SU-DHL-6 (cell line): Measurements from ENCODE around the gene ISM1.

Experiments
- H2AFZ ChIP-seq: fragments of 200-600 bp; sonication (generic); 2 replicates; pipeline ENCODE4 v1.6.1; 2014; ENCODE audit warnings: low read depth, mild to moderate bottlenecking, moderate library complexity, mixed read lengths, antibody characterized with exemption, low read length; ENCODE audit not compliant: severe bottlenecking
- H3F3A ChIP-seq: fragments of 200-600 bp; shearing (Covaris generic); 2 replicates; pipeline ENCODE4 v1.6.0; 2016; ENCODE audit warnings: antibody characterized with exemption, mild to moderate bottlenecking; ENCODE audit not compliant: insufficient read depth
- H3K27ac ChIP-seq: fragments of 200-600 bp; sonication (generic); 2 replicates; pipeline ENCODE4 v1.5.1; 2016; ENCODE audit warnings: low read depth, mild to moderate bottlenecking, low read length, moderate library complexity, mixed read lengths
- H3K27me3 ChIP-seq: fragments of 200-600 bp; sonication (generic), shearing (Covaris generic); 2 replicates; pipeline ENCODE4 v1.6.0; 2014; ENCODE audit warnings: mild to moderate bottlenecking, low read length
- H3K36me3 ChIP-seq: fragments of 200-600 bp; sonication (generic); 2 replicates; pipeline ENCODE4 v1.6.1; 2014; ENCODE audit warnings: mild to moderate bottlenecking, low read length, mixed read lengths
- H3K4me2 ChIP-seq: fragments of 300-600, 200-600 bp; shearing (Covaris generic), sonication (generic); 2 replicates; pipeline ENCODE4 v1.6.0; 2014; ENCODE audit warnings: low read length, low read depth, mild to moderate bottlenecking; ENCODE audit not compliant: poor library complexity, severe bottlenecking
- H3K4me3 ChIP-seq: fragments of 200-600 bp; sonication (generic); 2 replicates; pipeline ENCODE4 v1.5.1; 2014; ENCODE audit warnings: antibody characterized with exemption, low read length, mild to moderate bottlenecking, mixed read lengths; ENCODE audit not compliant: insufficient read depth, poor library complexity, severe bottlenecking
- H3K79me2 ChIP-seq: fragments of 200-600 bp; sonication (generic); 2 replicates; pipeline ENCODE4 v1.6.1; 2014; ENCODE audit warnings: mild to moderate bottlenecking, low read length, moderate library complexity; ENCODE audit not compliant: insufficient read depth
- H3K9ac ChIP-seq: fragments of 200-600 bp; sonication (generic); 2 replicates; pipeline ENCODE4 v1.7.0; 2014; ENCODE audit warnings: mild to moderate bottlenecking, low read length
- H3K9me2 ChIP-seq: fragments of 200-600 bp; sonication (generic); replicated peaks from 2 replicates; pipeline ENCODE4 v1.6.1; 2014; ENCODE audit warnings: low read length; ENCODE audit not compliant: insufficient read depth
- H3K9me3 ChIP-seq: fragments of 200-600 bp; sonication (generic); 2 replicates; pipeline ENCODE4 v1.6.1; 2014; ENCODE audit warnings: low read length, mixed read lengths; ENCODE audit not compliant: insufficient read depth
- H4K20me1 ChIP-seq: fragments of 200-600 bp; sonication (generic); 2 replicates; pipeline ENCODE4 v1.6.1; 2014; ENCODE audit warnings: low read depth, mild to moderate bottlenecking, antibody characterized with exemption, low read length, moderate library complexity, mixed read lengths
- EZH2phosphoT487 ChIP-seq: fragments of 200-600 bp; sonication (generic), shearing (Covaris generic); conservative IDR thresholded peaks from 2 replicates; pipeline ENCODE4 v1.6.1; 2018; ENCODE audit warnings: mild to moderate bottlenecking, antibody characterized with exemption, low read length, moderate library complexity, mixed read lengths
- TF ChIP-seq, protein P1 (sequence below): fragments of 200-600 bp; sonication (generic); IDR thresholded peaks from one replicate; pipeline ENCODE4 v1.5.1; 2017; ENCODE audit warnings: antibody characterized with exemption, mild to moderate bottlenecking, low read length, moderate library complexity; ENCODE audit not compliant: insufficient read depth, poor library complexity, severe bottlenecking

Gene ISM1

DNA sequence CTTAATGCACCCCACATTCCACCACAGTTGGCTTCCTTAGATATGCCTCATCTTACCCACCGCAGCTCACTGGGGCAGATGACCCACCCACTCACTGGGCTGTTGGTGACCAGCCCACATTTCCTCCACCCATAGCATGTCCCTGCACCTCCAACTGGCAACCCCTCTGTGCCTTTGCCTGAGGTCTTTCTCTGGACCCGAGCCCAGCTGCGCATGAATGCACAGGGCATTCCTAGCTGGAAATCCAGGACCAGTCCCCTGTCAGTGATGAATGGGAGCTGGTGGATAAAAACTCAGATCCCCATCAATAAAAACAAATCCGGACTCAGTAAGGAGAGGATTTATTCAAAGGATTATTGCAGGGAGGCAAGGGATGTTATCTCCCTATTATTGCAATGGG lies 75.0 kb downstream of the ISM1 start:
- H4K20me1 ChIP-seq, result no peaks in the 10 kb centered on the region
- H3K9me3 ChIP-seq, result no peaks in the 10 kb centered on the region
- no peak overlapping the region for H2AFZ ChIP-seq
- H3K4me2 ChIP-seq, result no peak overlapping the region
- no peak for TF ChIP-seq EZH2phosphoT487
- TF ChIP-seq, protein P1, sequence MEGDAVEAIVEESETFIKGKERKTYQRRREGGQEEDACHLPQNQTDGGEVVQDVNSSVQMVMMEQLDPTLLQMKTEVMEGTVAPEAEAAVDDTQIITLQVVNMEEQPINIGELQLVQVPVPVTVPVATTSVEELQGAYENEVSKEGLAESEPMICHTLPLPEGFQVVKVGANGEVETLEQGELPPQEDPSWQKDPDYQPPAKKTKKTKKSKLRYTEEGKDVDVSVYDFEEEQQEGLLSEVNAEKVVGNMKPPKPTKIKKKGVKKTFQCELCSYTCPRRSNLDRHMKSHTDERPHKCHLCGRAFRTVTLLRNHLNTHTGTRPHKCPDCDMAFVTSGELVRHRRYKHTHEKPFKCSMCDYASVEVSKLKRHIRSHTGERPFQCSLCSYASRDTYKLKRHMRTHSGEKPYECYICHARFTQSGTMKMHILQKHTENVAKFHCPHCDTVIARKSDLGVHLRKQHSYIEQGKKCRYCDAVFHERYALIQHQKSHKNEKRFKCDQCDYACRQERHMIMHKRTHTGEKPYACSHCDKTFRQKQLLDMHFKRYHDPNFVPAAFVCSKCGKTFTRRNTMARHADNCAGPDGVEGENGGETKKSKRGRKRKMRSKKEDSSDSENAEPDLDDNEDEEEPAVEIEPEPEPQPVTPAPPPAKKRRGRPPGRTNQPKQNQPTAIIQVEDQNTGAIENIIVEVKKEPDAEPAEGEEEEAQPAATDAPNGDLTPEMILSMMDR, result no peak
- no peaks in the 10 kb centered on the region for H3K9me2 ChIP-seq
- no peaks in the 10 kb centered on the region for H3K36me3 ChIP-seq
- H3K4me3 ChIP-seq, result no peak overlapping the region
- no peak overlapping the region for H3K9ac ChIP-seq
- H3F3A ChIP-seq, result no peaks in the 10 kb centered on the region
- no peaks in the 10 kb centered on the region for H3K27me3 ChIP-seq
- no peak overlapping the region for H3K27ac ChIP-seq
- no peaks in the 10 kb centered on the region for H3K79me2 ChIP-seq

DNA sequence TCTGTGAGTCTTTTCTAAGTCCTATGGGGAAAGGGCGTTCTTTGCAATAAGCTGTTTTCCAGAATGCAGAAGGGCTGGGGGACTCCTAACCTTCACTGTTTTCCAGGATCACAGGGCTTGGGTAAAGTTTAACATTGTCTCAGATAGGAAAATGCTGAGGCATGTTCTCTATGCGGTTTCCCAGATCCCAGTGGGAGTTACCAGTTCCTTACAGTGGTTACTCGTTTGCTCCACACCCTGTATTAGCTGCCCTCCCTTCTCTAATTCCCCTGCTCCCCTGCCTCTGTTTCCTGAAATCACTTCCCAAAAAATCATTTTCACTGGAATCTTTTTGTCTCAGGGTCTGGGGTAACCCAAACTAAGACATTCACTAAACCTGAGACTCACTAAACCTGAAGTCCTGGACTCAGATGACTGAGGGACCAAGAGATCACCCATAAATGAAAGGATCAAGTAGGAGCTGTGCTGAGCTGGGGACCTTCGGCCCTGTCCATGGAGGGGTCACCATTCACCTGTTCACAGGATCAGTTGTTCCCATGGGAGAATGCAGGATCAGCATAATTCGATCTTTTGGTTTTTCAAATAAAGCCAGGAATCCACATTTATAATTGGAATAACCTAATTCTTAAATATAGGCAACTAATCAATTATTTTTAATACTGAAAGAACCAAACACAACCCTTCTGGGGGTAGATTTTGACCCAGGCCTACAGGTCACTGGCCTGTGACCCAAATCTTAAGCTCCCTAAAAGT lies 76.2 kb downstream of the ISM1 start:
- Histone ChIP-seq H3K4me3 (no peak overlapping the region), H2AFZ (no peak overlapping the region), H3K9me3 (no peaks in the 10 kb centered on the region), H3K9ac (no peak overlapping the region), H3K79me2 (no peaks in the 10 kb centered on the region), H3K36me3 (no peaks in the 10 kb centered on the region), H3K27ac (no peak overlapping the region), H4K20me1 (no peaks in the 10 kb centered on the region), H3K4me2 (no peak overlapping the region), H3K27me3 (no peaks in the 10 kb centered on the region), H3F3A (no peaks in the 10 kb centered on the region), H3K9me2 (no peaks in the 10 kb centered on the region)
- TF ChIP-seq EZH2phosphoT487, result no peak
- TF ChIP-seq, protein P1, result no peak

DNA sequence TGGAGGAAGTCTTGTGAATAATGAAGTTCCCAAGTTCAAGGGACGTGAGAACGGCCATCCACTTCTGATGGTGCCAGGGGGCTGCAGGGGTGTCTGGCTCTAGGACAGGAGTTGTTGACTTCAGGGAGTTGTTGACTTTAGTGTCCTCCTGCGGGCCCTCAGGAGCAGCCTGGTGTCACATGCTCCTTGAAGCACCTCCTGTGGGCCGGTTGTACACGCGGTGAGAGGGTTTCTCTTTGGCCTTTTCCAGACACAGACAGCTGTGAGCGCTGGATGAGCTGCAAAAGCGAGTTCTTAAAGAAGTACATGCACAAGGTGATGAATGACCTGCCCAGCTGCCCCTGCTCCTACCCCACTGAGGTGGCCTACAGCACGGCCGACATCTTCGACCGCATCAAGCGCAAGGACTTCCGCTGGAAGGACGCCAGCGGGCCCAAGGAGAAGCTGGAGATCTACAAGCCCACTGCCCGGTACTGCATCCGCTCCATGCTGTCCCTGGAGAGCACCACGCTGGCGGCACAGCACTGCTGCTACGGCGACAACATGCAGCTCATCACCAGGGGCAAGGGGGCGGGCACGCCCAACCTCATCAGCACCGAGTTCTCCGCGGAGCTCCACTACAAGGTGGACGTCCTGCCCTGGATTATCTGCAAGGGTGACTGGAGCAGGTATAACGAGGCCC lies 77.8 kb downstream of the ISM1 start:
- Histone ChIP-seq H3K9ac (no peak overlapping the region), H3K36me3 (no peaks in the 10 kb centered on the region), H3K27me3 (no peaks in the 10 kb centered on the region), H3K9me3 (no peaks in the 10 kb centered on the region), H3K27ac (no peak overlapping the region), H4K20me1 (no peaks in the 10 kb centered on the region), H3K4me2 (no peak overlapping the region), H2AFZ (no peak overlapping the region), H3K9me2 (no peaks in the 10 kb centered on the region), H3K4me3 (no peak overlapping the region), H3F3A (no peaks in the 10 kb centered on the region), H3K79me2 (no peaks in the 10 kb centered on the region)
- TF ChIP-seq EZH2phosphoT487, result no peak
- TF ChIP-seq, protein P1, result no peak
